ENCODE measurements around the gene SLC13A3. TPM values are rescaled to one million over a fixed set of nuclear protein-coding genes. Genes with fewer than 3 reads are reported as not detected.

SLC13A3 gene
- total RNA-seq, 3 donors from 2014 or later (not counting 1 experiment from before 2014, with no cell fraction given), result 0.63 TPM; not detected in 1

DNA sequence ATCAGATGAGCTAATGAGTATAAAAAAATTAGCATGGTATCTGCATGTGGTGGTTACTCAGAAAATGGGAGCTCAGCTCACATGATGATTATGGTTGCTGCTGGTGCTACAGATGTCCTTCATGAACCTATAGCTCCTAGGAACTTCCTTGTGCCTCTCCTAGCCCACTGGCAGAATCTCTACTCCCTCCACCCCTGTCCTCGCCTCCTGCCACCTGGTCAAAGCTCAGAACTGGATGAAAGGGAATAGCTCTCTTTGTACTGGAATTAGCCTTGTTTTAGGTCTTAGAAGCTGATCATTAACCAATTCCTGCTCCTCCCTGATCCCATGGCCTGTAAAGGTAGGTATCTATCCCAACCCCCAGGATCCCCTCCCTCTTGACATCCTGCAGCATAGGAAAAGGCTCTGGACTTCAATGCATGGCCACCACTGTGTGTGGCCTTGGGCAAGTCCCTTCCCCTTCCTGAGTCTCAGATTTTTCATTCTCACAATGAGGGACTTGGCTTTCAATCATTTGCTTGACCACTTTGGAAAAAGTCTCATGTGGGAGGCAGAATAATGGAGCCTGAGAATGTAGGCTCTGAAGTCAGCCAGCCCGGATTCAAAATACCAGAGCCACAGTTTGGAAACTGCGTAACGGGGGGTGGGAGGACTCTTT, 43.9 kb downstream of the SLC13A3 start:
- H3K4me1 ChIP-seq (ENCODE audit: control insufficient read depth, insufficient read depth, low read length), result no peaks in the 10 kb centered on the region
- no peaks in the 10 kb centered on the region for H3K36me3 ChIP-seq (ENCODE audit: control insufficient read depth, insufficient read depth, low read length)
- Mint-ChIP-seq H3K4me1 (no peaks in the 10 kb centered on the region), H3K4me3 (no peak overlapping the region), H3K9me3 (no peaks in the 10 kb centered on the region), H3K36me3 (no peaks in the 10 kb centered on the region), H3K27me3 (ENCODE audit: low read depth in 2 of 2) (peaks cover 0 to 8% of the 10 kb centered on the region in 2 donors), H3K27ac (no peak overlapping the region)
- H3K27me3 ChIP-seq (ENCODE audit: control insufficient read depth, insufficient read depth, low read length), result no peaks in the 10 kb centered on the region
- H3K9me3 ChIP-seq (ENCODE audit: control insufficient read depth, insufficient read depth, low read length), result no peaks in the 10 kb centered on the region
- intact Hi-C loops (cut with micrococcal nuclease), result no loop called here
- H3K4me3 ChIP-seq (ENCODE audit: low read length), result no peak overlapping the region
- DNase-seq (no peak), ATAC-seq (no peak)
- no peak overlapping the region for H3K27ac ChIP-seq (ENCODE audit: low read length)
- WGBS (ENCODE audit: insufficient coverage), result 92% methylated on average over 4 of the region's 4 CpGs
- TF ChIP-seq, protein P1, sequence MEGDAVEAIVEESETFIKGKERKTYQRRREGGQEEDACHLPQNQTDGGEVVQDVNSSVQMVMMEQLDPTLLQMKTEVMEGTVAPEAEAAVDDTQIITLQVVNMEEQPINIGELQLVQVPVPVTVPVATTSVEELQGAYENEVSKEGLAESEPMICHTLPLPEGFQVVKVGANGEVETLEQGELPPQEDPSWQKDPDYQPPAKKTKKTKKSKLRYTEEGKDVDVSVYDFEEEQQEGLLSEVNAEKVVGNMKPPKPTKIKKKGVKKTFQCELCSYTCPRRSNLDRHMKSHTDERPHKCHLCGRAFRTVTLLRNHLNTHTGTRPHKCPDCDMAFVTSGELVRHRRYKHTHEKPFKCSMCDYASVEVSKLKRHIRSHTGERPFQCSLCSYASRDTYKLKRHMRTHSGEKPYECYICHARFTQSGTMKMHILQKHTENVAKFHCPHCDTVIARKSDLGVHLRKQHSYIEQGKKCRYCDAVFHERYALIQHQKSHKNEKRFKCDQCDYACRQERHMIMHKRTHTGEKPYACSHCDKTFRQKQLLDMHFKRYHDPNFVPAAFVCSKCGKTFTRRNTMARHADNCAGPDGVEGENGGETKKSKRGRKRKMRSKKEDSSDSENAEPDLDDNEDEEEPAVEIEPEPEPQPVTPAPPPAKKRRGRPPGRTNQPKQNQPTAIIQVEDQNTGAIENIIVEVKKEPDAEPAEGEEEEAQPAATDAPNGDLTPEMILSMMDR (IDR thresholded peaks at IDR 0.05), result no peak

- no peak overlapping the region for H3K4me3 Mint-ChIP-seq
- H3K27ac ChIP-seq (ENCODE audit: low read length), result no peak overlapping the region
- H3K27ac Mint-ChIP-seq, result no peak overlapping the region
- TF ChIP-seq, protein P1 (IDR thresholded peaks at IDR 0.05), result no peak
- peaks cover 0 to 8% of the 10 kb centered on the region in 2 donors for H3K27me3 Mint-ChIP-seq (ENCODE audit: low read depth in 2 of 2)
- no peaks in the 10 kb centered on the region for H3K9me3 ChIP-seq (ENCODE audit: control insufficient read depth, insufficient read depth, low read length)
- no peaks in the 10 kb centered on the region for H3K4me1 ChIP-seq (ENCODE audit: control insufficient read depth, insufficient read depth, low read length)
- no peak overlapping the region for H3K4me3 ChIP-seq (ENCODE audit: low read length)
- intact Hi-C loops (cut with micrococcal nuclease), result no loop called here
- WGBS (ENCODE audit: insufficient coverage), result 98% methylated on average over 4 of the region's 4 CpGs
- H3K36me3 ChIP-seq (ENCODE audit: control insufficient read depth, insufficient read depth, low read length), result no peaks in the 10 kb centered on the region
- DNase-seq, result no peak
- ATAC-seq, result no peak
- no peaks in the 10 kb centered on the region for H3K4me1 Mint-ChIP-seq
- H3K9me3 Mint-ChIP-seq, result no peaks in the 10 kb centered on the region
- no peaks in the 10 kb centered on the region for H3K36me3 Mint-ChIP-seq
- no peaks in the 10 kb centered on the region for H3K27me3 ChIP-seq (ENCODE audit: control insufficient read depth, insufficient read depth, low read length)
Measured at GRCh38 chr20:46606817-46607190, 44.5 kb downstream of the SLC13A3 start.

DNA sequence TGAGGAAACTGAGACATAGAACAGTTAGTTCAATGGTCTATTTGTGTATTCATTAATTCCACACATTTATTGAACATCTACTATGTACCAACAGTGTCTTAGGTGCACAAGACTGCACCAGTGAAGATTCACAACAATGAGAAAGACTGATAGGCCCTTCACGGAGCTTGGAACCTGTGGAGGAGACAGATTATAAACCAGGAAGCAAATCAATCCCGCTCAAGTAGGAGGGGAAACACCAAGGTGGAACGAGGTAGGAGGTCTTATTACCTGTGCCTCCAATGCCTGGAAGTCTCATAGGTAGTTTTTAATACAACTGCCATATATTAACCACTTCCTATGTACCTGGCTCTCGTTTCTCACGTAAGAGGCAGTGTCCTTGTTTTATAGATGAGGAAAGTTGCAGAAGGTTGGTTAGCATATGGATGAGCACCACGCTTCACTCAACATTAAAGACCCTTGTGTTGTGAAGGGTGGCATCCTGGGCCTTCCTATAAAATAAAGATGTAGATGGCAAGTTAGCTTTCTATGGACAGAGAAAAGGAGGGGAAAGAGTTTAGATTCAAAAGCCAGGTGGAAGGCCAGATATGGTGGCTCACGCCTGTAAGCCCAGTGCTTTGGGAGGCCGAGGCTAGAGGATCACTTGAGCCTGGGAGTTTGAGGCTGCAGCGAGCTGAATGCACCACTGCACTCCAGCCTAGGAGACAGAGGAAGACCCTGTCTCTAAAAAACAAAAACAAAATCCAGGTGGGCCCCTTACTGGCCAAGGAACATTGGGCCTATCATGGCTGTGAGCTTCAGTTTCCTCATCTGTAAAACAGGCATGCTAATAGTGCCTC, 45.1 kb downstream of the SLC13A3 start:
- WGBS (ENCODE audit: insufficient coverage), result 91% methylated on average over 8 of the region's 9 CpGs
- TF ChIP-seq, protein P1 (IDR thresholded peaks at IDR 0.05), result no peak
- no peaks in the 10 kb centered on the region for H3K36me3 Mint-ChIP-seq
- peaks cover 0 to 8% of the 10 kb centered on the region in 2 donors for H3K27me3 Mint-ChIP-seq (ENCODE audit: low read depth in 2 of 2)
- Histone ChIP-seq H3K9me3 (ENCODE audit: control insufficient read depth, insufficient read depth, low read length) (no peaks in the 10 kb centered on the region), H3K4me3 (ENCODE audit: low read length) (no peak overlapping the region), H3K4me1 (ENCODE audit: control insufficient read depth, insufficient read depth, low read length) (no peaks in the 10 kb centered on the region), H3K27me3 (ENCODE audit: control insufficient read depth, insufficient read depth, low read length) (no peaks in the 10 kb centered on the region), H3K27ac (ENCODE audit: low read length) (no peak overlapping the region), H3K36me3 (ENCODE audit: control insufficient read depth, insufficient read depth, low read length) (no peaks in the 10 kb centered on the region)
- ATAC-seq (no peak), DNase-seq (no peak)
- intact Hi-C loops (cut with micrococcal nuclease), result no loop called here
- no peak overlapping the region for H3K4me3 Mint-ChIP-seq
- peaks cover 0 to 6% of the 10 kb centered on the region in 2 donors for H3K4me1 Mint-ChIP-seq
- H3K27ac Mint-ChIP-seq, result no peak overlapping the region
- no peaks in the 10 kb centered on the region for H3K9me3 Mint-ChIP-seq

Measured in natural killer cell (primary cell).